Suprapubic skin (tissue), 3 donors: ENCODE data around the gene ADORA1.

ENCODE experiments used
- EP300 ChIP-seq: sonication (generic); formaldehyde crosslinking; IDR thresholded peaks from one replicate; pipeline ENCODE4 v1.6.1; 2017; ENCODE audit warnings: antibody characterized with exemption
- POLR2A ChIP-seq, 2 donors: fragments of 450-650 bp; IDR thresholded peaks; one replicate each; pipeline ENCODE4 v1.6.1; 2017; ENCODE audit warnings: antibody characterized with exemption in 2 of 2, mild to moderate bottlenecking in 2 of 2, moderate library complexity in 2 of 2
- TF ChIP-seq, protein P1 (sequence below), 2 donors: fragments of 200-600 bp in 1 of 2; fragments of 450-650 bp in 1 of 2; sonication (generic) in 1 of 2; IDR thresholded peaks; one replicate each; pipeline ENCODE4 v1.5.1; 2016 to 2019; ENCODE audit warnings: antibody characterized with exemption in 2 of 2, mild to moderate bottlenecking in 1 of 2, moderate library complexity in 1 of 2

DNA sequence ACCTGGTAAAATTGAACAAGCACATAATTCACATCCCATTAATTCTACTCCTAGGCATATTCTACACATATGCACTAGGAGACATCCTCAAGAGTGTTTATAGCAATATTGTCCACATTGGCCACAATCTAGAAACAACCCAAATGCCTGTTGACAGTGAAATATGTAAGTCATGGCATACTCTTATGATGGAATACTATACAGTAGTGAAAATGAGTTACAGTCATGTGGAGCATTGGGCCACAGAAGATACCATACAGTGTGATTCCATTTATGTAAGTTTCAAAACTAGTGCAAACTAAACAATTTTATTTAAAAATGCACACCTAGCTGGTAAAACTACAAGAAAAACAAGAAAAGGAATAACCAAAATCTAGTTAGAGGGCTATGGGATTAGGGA is 82.8 kb downstream of the ADORA1 start:
- TF ChIP-seq, protein P1, sequence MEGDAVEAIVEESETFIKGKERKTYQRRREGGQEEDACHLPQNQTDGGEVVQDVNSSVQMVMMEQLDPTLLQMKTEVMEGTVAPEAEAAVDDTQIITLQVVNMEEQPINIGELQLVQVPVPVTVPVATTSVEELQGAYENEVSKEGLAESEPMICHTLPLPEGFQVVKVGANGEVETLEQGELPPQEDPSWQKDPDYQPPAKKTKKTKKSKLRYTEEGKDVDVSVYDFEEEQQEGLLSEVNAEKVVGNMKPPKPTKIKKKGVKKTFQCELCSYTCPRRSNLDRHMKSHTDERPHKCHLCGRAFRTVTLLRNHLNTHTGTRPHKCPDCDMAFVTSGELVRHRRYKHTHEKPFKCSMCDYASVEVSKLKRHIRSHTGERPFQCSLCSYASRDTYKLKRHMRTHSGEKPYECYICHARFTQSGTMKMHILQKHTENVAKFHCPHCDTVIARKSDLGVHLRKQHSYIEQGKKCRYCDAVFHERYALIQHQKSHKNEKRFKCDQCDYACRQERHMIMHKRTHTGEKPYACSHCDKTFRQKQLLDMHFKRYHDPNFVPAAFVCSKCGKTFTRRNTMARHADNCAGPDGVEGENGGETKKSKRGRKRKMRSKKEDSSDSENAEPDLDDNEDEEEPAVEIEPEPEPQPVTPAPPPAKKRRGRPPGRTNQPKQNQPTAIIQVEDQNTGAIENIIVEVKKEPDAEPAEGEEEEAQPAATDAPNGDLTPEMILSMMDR (IDR thresholded peaks at IDR 0.05) = no peak
- TF ChIP-seq EP300 (no peak), POLR2A (IDR thresholded peaks at IDR 0.05) (no peak)
